NCI-H1105 treated with DMSO at 0.1 percent for 48 hours (cell line): ENCODE measurements around the gene SNRNP25.

Source experiments
- DNase-seq: peaks from one replicate; lab custom pipeline; 2025; lab: John Stamatoyannopoulos, UW

SNRNP25 gene

DNA sequence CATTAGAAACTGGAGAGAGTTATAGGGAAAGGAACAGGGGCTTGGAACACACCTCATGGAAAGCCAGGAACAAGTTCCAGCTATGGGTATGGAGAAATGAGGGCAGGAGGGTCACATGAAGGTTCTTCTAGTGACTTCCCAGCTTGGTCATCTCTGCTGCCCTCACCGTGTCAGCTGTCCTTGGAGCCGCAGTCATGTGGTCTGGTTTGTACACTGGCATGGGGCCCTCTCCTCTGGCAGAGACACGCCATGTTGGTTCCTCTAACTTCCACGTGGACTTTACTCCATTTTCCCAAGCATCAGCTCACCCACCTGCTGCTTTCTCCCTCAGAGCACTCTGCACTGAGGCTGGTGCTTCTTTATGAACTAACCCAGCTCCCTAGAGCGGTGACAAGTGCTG is 50.7 kb downstream of the SNRNP25 start:
- DNase-seq, result no peak

DNA sequence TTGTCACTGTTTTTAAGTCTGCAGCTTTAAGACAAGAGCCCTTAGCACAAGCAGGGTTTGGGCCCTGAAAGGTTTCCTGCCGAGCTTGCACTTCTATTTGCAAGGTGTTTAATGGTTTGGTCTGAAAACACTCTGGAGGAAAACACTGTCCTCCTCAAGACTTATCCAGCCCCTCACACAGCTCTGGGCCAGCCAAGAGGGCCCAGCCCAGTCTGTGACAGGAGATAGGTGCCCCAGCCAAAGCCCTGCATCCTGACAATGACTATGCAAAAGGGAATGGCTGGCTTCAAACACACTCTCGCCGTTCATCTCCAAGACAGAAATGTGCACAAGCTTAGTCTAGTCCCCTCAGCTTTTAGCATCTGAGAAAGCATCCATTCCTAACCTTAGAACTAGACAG is 51.3 kb downstream of the SNRNP25 start:
- no peak for DNase-seq

DNA sequence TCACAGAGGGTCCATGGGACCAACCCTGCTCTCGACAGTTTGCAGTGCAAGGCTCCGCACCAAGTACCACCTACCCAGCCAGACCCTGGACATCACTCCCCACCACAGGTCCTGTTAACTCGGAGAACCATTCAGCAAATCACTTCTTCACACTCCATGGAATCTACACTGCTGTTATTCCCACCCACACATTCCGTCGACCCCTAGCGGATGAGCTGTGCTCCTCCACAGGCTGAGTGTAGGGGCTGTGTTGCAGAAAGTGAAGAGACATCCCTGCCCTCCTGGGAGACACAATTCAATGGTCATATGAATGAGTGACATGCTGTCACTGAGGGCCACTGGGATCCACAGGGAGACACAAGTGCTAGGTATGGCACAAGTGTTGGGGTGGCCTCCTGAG is 51.9 kb downstream of the SNRNP25 start:
- DNase-seq, result no peak

DNA sequence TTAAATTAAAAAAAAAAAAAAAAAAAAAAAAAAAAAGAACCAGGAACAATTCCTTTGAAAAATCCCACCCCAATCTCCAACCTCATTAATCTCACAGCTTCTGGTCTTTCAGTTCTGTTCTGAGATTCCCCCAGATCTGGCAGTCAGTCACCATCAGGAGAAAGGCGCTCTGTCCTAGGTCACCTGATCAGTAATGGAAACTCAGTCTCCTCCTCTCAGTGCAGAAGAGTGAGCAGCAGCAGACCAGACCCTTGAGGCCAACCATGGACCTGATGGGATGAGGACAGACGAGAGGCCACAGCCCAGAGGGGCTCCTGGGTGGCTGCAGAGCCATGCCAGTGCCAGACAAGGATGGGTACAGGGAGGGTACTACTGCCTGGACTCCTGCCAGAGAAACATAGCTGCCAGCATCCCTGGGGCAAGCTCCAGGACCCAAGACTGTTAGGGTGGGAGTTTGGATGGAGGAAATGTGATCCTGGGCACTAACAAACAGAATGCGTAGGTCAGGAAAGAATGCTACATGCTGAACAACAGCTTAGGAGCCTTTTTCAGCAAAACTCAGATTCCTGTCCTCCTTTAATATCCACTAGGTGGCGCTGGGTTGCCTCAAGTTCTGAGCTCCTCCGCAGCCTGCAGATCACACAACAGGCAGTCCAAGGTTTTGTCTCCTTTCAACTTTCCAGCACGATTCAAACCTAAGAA is 53.1 kb downstream of the SNRNP25 start:
- DNase-seq, result peak; percentile 61
